SK-N-MC (cell line): ENCODE data around the gene POLA1.

Source experiments
- EZH2 ChIP-seq: fragments of 200-600 bp; sonication (generic); IDR thresholded peaks from one replicate; pipeline ENCODE4 v1.6.1; 2017; ENCODE audit warnings: antibody characterized with exemption
- POLR2AphosphoS5 ChIP-seq: IDR thresholded peaks from 2 replicates; pipeline ENCODE4 v1.6.1; 2012; ENCODE audit warnings: mild to moderate bottlenecking, low read depth, low read length, borderline replicate concordance

DNA sequence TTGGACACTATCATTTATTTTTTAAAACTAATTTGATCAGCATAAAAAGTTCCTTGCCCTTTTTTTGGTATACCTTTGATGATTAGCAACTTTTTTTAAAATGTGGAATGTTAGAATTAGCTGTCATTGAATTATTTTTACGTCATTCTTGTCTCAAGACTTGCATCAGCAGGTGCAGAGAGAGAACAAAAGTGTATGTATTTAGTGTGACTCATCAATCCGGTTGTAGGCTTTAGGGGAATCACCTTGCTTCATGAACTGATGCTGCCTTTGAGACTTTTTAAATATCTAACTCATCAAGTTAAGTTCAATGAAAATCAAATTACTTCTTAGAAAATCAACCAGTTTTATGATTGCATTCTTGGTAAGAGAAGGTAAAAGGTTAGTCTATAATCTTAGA, 197.0 kb downstream of the POLA1 start:
- no peak for TF ChIP-seq EZH2
- TF ChIP-seq POLR2AphosphoS5, result no peak
